Renal pelvis (tissue), 3 donors: Measurements from ENCODE around the gene CXCR3. TPM values are rescaled to one million over a fixed set of nuclear protein-coding genes. Genes with fewer than 3 reads are reported as not detected.

Experiments
- polyA plus RNA-seq, 3 donors: library from polyadenylated mRNA; unstranded; fragments of 120-200 nt; gene quantifications; one replicate each; pipeline ENCODE4 v1.2.1, GENCODE V29; 2013; ENCODE audit not compliant: insufficient read length in 3 of 3

Gene CXCR3
- polyA plus RNA-seq, 3 donors: 0.10 to 0.27 TPM; not detected in 1

Other genes starting within 250 kb of the CXCR3 start
- 100 to 1,000 TPM; 191 to 318 (median 291) TPM for gene OGT, start 85.4 kb downstream of the CXCR3 start, polyA plus RNA-seq
- 1 to 10 TPM; 2.1 to 4.0 (median 3.1) TPM for gene GCNA, start 40.1 kb downstream of the CXCR3 start, polyA plus RNA-seq
- gene CXorf49, start 99.8 kb upstream of the CXCR3 start, polyA plus RNA-seq: not detected
- not detected for gene CXorf49B, start 144.8 kb upstream of the CXCR3 start, polyA plus RNA-seq